ENCODE data around the gene PTGER4. TPM values are rescaled to one million over a fixed set of nuclear protein-coding genes. Genes with fewer than 3 reads are reported as not detected.

Gene PTGER4
- total RNA-seq, 1 experiment from 2014 or later, result 28.5 TPM

DNA sequence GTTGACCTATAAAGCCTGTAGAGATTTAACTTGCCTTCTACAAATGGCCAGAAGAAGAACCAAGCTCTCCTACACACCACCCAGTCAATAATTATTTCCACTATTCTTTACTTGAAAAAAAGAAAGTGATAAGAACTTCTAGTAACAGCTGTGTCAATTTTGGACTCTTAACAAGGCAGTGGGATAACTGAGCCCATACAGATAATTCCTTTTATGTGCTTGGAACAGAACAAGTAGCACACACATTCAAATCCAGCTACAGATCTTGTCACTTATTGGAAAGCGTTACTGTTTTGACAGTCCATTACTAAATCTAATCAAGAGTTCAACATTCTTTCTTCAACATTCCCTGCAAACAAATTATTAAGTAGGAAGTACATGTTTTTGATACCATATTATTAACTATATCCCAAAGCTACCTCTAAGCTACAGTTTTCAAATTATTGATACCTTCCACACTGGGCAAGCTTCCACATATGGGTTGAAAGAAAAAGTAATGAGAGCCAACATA lies 6.3 kb downstream of the PTGER4 start:
- peak overlapping the region; percentile 98 for H3K4me3 Mint-ChIP-seq (ENCODE audit: low read depth, unreplicated experiment)
- H3K27me3 Mint-ChIP-seq (ENCODE audit: unreplicated experiment), result no peaks in the 10 kb centered on the region
- no peak for DNase-seq
- H3K27ac Mint-ChIP-seq (ENCODE audit: unreplicated experiment), result peak overlapping the region; percentile 50
- intact Hi-C loops (cut with micrococcal nuclease; ENCODE audit: unreplicated experiment), result loop anchor here (5.0 to 10.0 kb wide), 5 partner anchors 244 to 1109 kb away; no protein-coding TSS in a partner anchor
- peaks cover 61% of the 10 kb centered on the region for H3K36me3 Mint-ChIP-seq (ENCODE audit: insufficient read depth, unreplicated experiment)
- CTCF ChIA-PET, result interaction anchor here (0.7 to 1.3 kb wide), 3 partner anchors 147 to 970 kb away, joined by 3 to 4 read pairs (median 3); no protein-coding TSS in a partner anchor
- no TSS peak for BruUV-seq (replicated peaks)
- H3K9me3 Mint-ChIP-seq (ENCODE audit: low read depth, unreplicated experiment), result no peaks in the 10 kb centered on the region
- TF ChIP-seq, protein P1, sequence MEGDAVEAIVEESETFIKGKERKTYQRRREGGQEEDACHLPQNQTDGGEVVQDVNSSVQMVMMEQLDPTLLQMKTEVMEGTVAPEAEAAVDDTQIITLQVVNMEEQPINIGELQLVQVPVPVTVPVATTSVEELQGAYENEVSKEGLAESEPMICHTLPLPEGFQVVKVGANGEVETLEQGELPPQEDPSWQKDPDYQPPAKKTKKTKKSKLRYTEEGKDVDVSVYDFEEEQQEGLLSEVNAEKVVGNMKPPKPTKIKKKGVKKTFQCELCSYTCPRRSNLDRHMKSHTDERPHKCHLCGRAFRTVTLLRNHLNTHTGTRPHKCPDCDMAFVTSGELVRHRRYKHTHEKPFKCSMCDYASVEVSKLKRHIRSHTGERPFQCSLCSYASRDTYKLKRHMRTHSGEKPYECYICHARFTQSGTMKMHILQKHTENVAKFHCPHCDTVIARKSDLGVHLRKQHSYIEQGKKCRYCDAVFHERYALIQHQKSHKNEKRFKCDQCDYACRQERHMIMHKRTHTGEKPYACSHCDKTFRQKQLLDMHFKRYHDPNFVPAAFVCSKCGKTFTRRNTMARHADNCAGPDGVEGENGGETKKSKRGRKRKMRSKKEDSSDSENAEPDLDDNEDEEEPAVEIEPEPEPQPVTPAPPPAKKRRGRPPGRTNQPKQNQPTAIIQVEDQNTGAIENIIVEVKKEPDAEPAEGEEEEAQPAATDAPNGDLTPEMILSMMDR (IDR thresholded peaks at IDR 0.05; ENCODE audit: unreplicated experiment), result no peak
- peaks cover 28% of the 10 kb centered on the region for H3K4me1 Mint-ChIP-seq (ENCODE audit: low read depth, unreplicated experiment)

DNA sequence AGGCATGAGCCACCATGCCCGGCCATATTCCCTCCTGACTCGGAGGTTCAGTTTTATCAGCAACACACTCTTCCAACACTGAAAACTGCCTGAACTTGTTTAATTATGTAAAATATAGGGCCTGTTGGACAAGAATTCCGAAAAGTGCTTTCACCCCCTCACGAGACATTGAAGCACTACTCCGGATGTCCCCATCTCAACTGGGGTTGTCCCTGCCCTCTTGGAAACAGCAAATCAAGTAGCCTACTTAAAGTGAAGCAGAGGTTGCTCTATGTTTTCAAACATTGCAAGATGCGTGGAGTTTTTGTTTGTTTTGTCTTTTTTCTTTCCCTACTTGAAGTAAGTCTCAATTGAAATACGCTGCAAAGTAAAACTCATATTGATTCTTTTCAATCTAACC lies 7.6 kb downstream of the PTGER4 start:
- CTCF ChIA-PET, result no interaction called here
- DNase-seq, result no peak
- BruUV-seq (replicated peaks), result no TSS peak
- Mint-ChIP-seq H3K27me3 (ENCODE audit: unreplicated experiment) (no peaks in the 10 kb centered on the region), H3K9me3 (ENCODE audit: low read depth, unreplicated experiment) (no peaks in the 10 kb centered on the region), H3K4me1 (ENCODE audit: low read depth, unreplicated experiment) (peaks cover 28% of the 10 kb centered on the region), H3K36me3 (ENCODE audit: insufficient read depth, unreplicated experiment) (peaks cover 60% of the 10 kb centered on the region), H3K27ac (ENCODE audit: unreplicated experiment) (peak overlapping the region; percentile 43), H3K4me3 (ENCODE audit: low read depth, unreplicated experiment) (peak overlapping the region; percentile 29)
- TF ChIP-seq, protein P1 (IDR thresholded peaks at IDR 0.05; ENCODE audit: unreplicated experiment), result no peak
- intact Hi-C loops (cut with micrococcal nuclease; ENCODE audit: unreplicated experiment), result loop anchor here (5.0 to 10.0 kb wide), 5 partner anchors 245 to 1110 kb away; no protein-coding TSS in a partner anchor

DNA sequence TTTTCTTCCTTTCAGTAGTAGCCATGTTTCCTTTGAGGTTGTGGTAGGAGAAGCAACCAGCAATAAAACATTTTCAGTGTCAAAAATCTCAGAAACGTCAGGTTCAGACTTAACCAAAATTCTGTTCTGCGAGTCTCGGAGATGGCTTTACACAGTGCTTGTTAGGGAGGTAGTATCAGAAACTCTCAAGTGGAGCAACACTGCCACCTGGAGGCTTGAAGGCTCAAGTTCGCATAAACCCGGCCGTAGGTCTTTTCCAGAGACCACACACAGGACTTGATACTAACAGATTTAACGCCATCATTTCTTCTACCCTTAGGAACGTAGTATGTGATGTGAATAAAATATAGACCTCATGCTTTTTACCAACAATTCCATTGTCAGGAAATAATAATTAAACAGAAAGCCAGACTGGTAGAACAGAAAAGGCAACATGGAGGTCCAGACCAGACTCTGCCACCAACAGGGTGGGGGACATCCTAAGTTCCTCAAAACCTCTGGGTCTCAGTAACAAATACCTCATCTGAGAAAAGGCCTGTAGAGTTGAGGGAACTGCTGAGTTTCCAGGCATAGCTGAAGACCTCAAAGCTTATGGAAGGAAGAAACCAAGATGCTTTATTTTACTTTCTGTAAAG lies 8.5 kb downstream of the PTGER4 start:
- H3K9me3 Mint-ChIP-seq (ENCODE audit: low read depth, unreplicated experiment), result no peaks in the 10 kb centered on the region
- no TSS peak for BruUV-seq (replicated peaks)
- H3K4me1 Mint-ChIP-seq (ENCODE audit: low read depth, unreplicated experiment), result peaks cover 28% of the 10 kb centered on the region
- peak overlapping the region; percentile 43 for H3K27ac Mint-ChIP-seq (ENCODE audit: unreplicated experiment)
- intact Hi-C loops (cut with micrococcal nuclease; ENCODE audit: unreplicated experiment), result loop anchor here (1.0 to 10.0 kb wide), 9 partner anchors 47 to 1111 kb away; no protein-coding TSS in a partner anchor
- peak; percentile 84 for DNase-seq
- H3K27me3 Mint-ChIP-seq (ENCODE audit: unreplicated experiment), result no peaks in the 10 kb centered on the region
- CTCF ChIA-PET, result no interaction called here
- H3K36me3 Mint-ChIP-seq (ENCODE audit: insufficient read depth, unreplicated experiment), result peaks cover 51% of the 10 kb centered on the region
- peak overlapping the region; percentile 29 for H3K4me3 Mint-ChIP-seq (ENCODE audit: low read depth, unreplicated experiment)
- TF ChIP-seq, protein P1 (IDR thresholded peaks at IDR 0.05; ENCODE audit: unreplicated experiment), result peak; percentile 75

DNA sequence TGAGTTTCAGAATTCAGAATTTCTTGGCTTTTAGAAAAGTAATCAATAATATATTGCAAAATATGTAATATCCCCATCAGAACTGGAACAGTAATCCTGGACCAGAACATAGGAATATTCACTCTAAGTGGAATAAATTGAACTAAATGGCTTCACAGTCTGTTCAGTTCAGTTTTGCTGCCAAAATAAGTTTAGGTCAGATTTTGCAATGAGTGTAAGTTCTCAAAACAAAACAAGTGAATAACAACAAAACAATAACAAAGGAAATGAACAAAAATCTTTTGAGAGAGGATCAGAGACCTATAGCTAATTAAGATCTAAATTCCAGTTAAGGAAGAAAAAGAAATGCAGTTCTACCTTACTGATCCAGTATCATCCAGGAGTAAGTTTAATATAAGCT lies 9.3 kb downstream of the PTGER4 start:
- H3K4me3 Mint-ChIP-seq (ENCODE audit: low read depth, unreplicated experiment), result no peak overlapping the region
- H3K36me3 Mint-ChIP-seq (ENCODE audit: insufficient read depth, unreplicated experiment), result peaks cover 43% of the 10 kb centered on the region
- H3K4me1 Mint-ChIP-seq (ENCODE audit: low read depth, unreplicated experiment), result peaks cover 28% of the 10 kb centered on the region
- no peaks in the 10 kb centered on the region for H3K27me3 Mint-ChIP-seq (ENCODE audit: unreplicated experiment)
- no peak for DNase-seq
- CTCF ChIA-PET, result interaction anchor here (0.6 to 1.0 kb wide), 2 partner anchors 747 to 1116 kb away, joined by 3 to 4 read pairs; no protein-coding TSS in a partner anchor
- intact Hi-C loops (cut with micrococcal nuclease; ENCODE audit: unreplicated experiment), result loop anchor here (1.0 to 10.0 kb wide), 9 partner anchors 46 to 1112 kb away; no protein-coding TSS in a partner anchor
- TF ChIP-seq, protein P1 (IDR thresholded peaks at IDR 0.05; ENCODE audit: unreplicated experiment), result no peak
- H3K9me3 Mint-ChIP-seq (ENCODE audit: low read depth, unreplicated experiment), result no peaks in the 10 kb centered on the region
- peak overlapping the region; percentile 43 for H3K27ac Mint-ChIP-seq (ENCODE audit: unreplicated experiment)
- no TSS peak for BruUV-seq (replicated peaks)
